ENCODE measurements around the gene C17orf50. TPM values are rescaled to one million over a fixed set of nuclear protein-coding genes. Genes with fewer than 3 reads are reported as not detected.

Gene C17orf50
- total and polyA plus RNA-seq, 2 experiments from 2014 or later: not detected

GRCh38 chr17:35717475-35717874 lies 43.2 kb upstream of the C17orf50 start:
- Histone ChIP-seq H3K9me2 (replicated peaks; ENCODE audit: insufficient read depth) (no peaks in the 10 kb centered on the region), H3K27me3 (no peaks in the 10 kb centered on the region), H3K27ac (peak overlapping the region; percentile 59), H3K4me2 (no peak overlapping the region), H3K9me3 (ENCODE audit: low read depth) (no peaks in the 10 kb centered on the region), H3K4me3 (no peak overlapping the region), H3K79me2 (no peaks in the 10 kb centered on the region), H3K4me1 (ENCODE audit: insufficient read depth) (peaks cover 18% of the 10 kb centered on the region), H2AFZ (no peak overlapping the region), H3K36me3 (replicated peaks; ENCODE audit: insufficient read depth, low read depth) (peaks cover 3% of the 10 kb centered on the region), H4K20me1 (ENCODE audit: insufficient read depth, poor library complexity, severe bottlenecking) (no peaks in the 10 kb centered on the region)
- 52% methylated on average over 2 of the region's 2 CpGs for WGBS (ENCODE audit: low lambda C conversion rate, missing lambda C conversion rate)
- TF ChIP-seq CTCF (IDR thresholded peaks at IDR 0.05; ENCODE audit: poor library complexity) (no peak), EZH2phosphoT487 (IDR thresholded peaks at IDR 0.05; ENCODE audit: low read depth, severe bottlenecking, unreplicated experiment) (no peak), EZH2 (IDR thresholded peaks at IDR 0.05; ENCODE audit: borderline replicate concordance) (no peak)
- no peak for DNase-seq (ENCODE audit: low spot score)

- H3K9me3 ChIP-seq (ENCODE audit: low read depth): no peaks in the 10 kb centered on the region
- TF ChIP-seq EZH2 (IDR thresholded peaks at IDR 0.05; ENCODE audit: borderline replicate concordance): no peak
- TF ChIP-seq EZH2phosphoT487 (IDR thresholded peaks at IDR 0.05; ENCODE audit: low read depth, severe bottlenecking, unreplicated experiment): no peak
- TF ChIP-seq CTCF (IDR thresholded peaks at IDR 0.05; ENCODE audit: poor library complexity): no peak
- no peaks in the 10 kb centered on the region for H3K79me2 ChIP-seq
- H3K4me2 ChIP-seq: no peak overlapping the region
- WGBS (ENCODE audit: low lambda C conversion rate, missing lambda C conversion rate): 100% methylated on average over 2 of the region's 2 CpGs
- H3K4me1 ChIP-seq (ENCODE audit: insufficient read depth): peaks cover 25% of the 10 kb centered on the region
- no peaks in the 10 kb centered on the region for H3K36me3 ChIP-seq (replicated peaks; ENCODE audit: insufficient read depth, low read depth)
- no peak overlapping the region for H2AFZ ChIP-seq
- no peak overlapping the region for H3K27ac ChIP-seq
- no peaks in the 10 kb centered on the region for H3K27me3 ChIP-seq
- DNase-seq (ENCODE audit: low spot score): no peak
- no peaks in the 10 kb centered on the region for H3K9me2 ChIP-seq (replicated peaks; ENCODE audit: insufficient read depth)
- H3K4me3 ChIP-seq: no peak overlapping the region
- H4K20me1 ChIP-seq (ENCODE audit: insufficient read depth, poor library complexity, severe bottlenecking): no peaks in the 10 kb centered on the region
Observed at GRCh38 chr17:35723735-35724134, 37.0 kb upstream of the C17orf50 start.

- H3K27ac ChIP-seq: peak overlapping the region; percentile 80
- no peaks in the 10 kb centered on the region for H3K79me2 ChIP-seq
- H3K36me3 ChIP-seq (replicated peaks; ENCODE audit: insufficient read depth, low read depth): no peaks in the 10 kb centered on the region
- no peaks in the 10 kb centered on the region for H3K9me3 ChIP-seq (ENCODE audit: low read depth)
- no peak overlapping the region for H3K4me2 ChIP-seq
- TF ChIP-seq CTCF (IDR thresholded peaks at IDR 0.05; ENCODE audit: poor library complexity) (no peak), EZH2phosphoT487 (IDR thresholded peaks at IDR 0.05; ENCODE audit: low read depth, severe bottlenecking, unreplicated experiment) (no peak), EZH2 (IDR thresholded peaks at IDR 0.05; ENCODE audit: borderline replicate concordance) (no peak)
- 92% methylated on average over 4 of the region's 4 CpGs for WGBS (ENCODE audit: low lambda C conversion rate, missing lambda C conversion rate)
- no peak overlapping the region for H2AFZ ChIP-seq
- H3K4me1 ChIP-seq (ENCODE audit: insufficient read depth): peaks cover 25% of the 10 kb centered on the region
- H3K4me3 ChIP-seq: no peak overlapping the region
- no peaks in the 10 kb centered on the region for H4K20me1 ChIP-seq (ENCODE audit: insufficient read depth, poor library complexity, severe bottlenecking)
- no peaks in the 10 kb centered on the region for H3K27me3 ChIP-seq
- no peak for DNase-seq (ENCODE audit: low spot score)
- no peaks in the 10 kb centered on the region for H3K9me2 ChIP-seq (replicated peaks; ENCODE audit: insufficient read depth)
Observed at GRCh38 chr17:35725058-35725457, 35.6 kb upstream of the C17orf50 start.

GRCh38 chr17:35725802-35726126 lies 34.9 kb upstream of the C17orf50 start:
- no peak for DNase-seq (ENCODE audit: low spot score)
- Histone ChIP-seq H3K36me3 (replicated peaks; ENCODE audit: insufficient read depth, low read depth) (no peaks in the 10 kb centered on the region), H3K9me3 (ENCODE audit: low read depth) (no peaks in the 10 kb centered on the region), H4K20me1 (ENCODE audit: insufficient read depth, poor library complexity, severe bottlenecking) (no peaks in the 10 kb centered on the region), H3K4me1 (ENCODE audit: insufficient read depth) (peaks cover 25% of the 10 kb centered on the region), H3K27ac (peak overlapping the region; percentile 80), H3K4me2 (peak overlapping the region; percentile 36), H3K9me2 (replicated peaks; ENCODE audit: insufficient read depth) (no peaks in the 10 kb centered on the region), H3K27me3 (no peaks in the 10 kb centered on the region), H3K79me2 (no peaks in the 10 kb centered on the region), H2AFZ (no peak overlapping the region), H3K4me3 (no peak overlapping the region)
- TF ChIP-seq CTCF (IDR thresholded peaks at IDR 0.05; ENCODE audit: poor library complexity) (no peak), EZH2phosphoT487 (IDR thresholded peaks at IDR 0.05; ENCODE audit: low read depth, severe bottlenecking, unreplicated experiment) (no peak), EZH2 (IDR thresholded peaks at IDR 0.05; ENCODE audit: borderline replicate concordance) (no peak)
- WGBS (ENCODE audit: low lambda C conversion rate, missing lambda C conversion rate): 69% methylated on average over 2 of the region's 2 CpGs

Data from hepatocyte (in vitro differentiated cells).